WERI-Rb-1 (cell line): ENCODE measurements around the gene MPEG1.

Experiments used
- DNase-seq: peaks from one replicate; pipeline ENCODE4 v3.0.0-alpha.2; 2020
- H3K27ac ChIP-seq: fragments of 250-450 bp; sonication (Bioruptor Pico); 2 replicates; pipeline ENCODE4 v1.5.1; 2020; ENCODE audit warnings: mild to moderate bottlenecking, moderate library complexity
- H3K27me3 ChIP-seq: fragments of 250-450 bp; sonication (Bioruptor Pico); 2 replicates; pipeline ENCODE4 v1.5.1; 2021; ENCODE audit warnings: mild to moderate bottlenecking, low read depth, moderate library complexity; ENCODE audit not compliant: insufficient read depth, severe bottlenecking
- H3K36me3 ChIP-seq: fragments of 250-450 bp; sonication (Bioruptor Pico); 2 replicates; pipeline ENCODE4 v1.5.1; 2020; ENCODE audit warnings: mild to moderate bottlenecking, moderate library complexity
- H3K4me3 ChIP-seq: 2 replicates; pipeline ENCODE4 v1.5.1; 2011; ENCODE audit warnings: low read depth, mild to moderate bottlenecking, control low read depth, low read length
- H3K9me3 ChIP-seq: fragments of 250-450 bp; sonication (Bioruptor Pico); 2 replicates; pipeline ENCODE4 v1.5.1; 2021; ENCODE audit warnings: mild to moderate bottlenecking, moderate library complexity; ENCODE audit not compliant: severe bottlenecking
- CTCF ChIP-seq: IDR thresholded peaks from 2 replicates; pipeline ENCODE4 v1.5.1; 2011; ENCODE audit warnings: low read depth, mild to moderate bottlenecking, control low read depth, inconsistent platforms, low read length

MPEG1 gene

GRCh38 chr11:59255281-59255680, 42.6 kb upstream of the MPEG1 start:
- peaks cover 74% of the 10 kb centered on the region for H3K27me3 ChIP-seq
- no peak for TF ChIP-seq CTCF
- no peaks in the 10 kb centered on the region for H3K9me3 ChIP-seq
- no peak overlapping the region for H3K4me3 ChIP-seq
- no peak for DNase-seq
- no peak overlapping the region for H3K27ac ChIP-seq
- no peaks in the 10 kb centered on the region for H3K36me3 ChIP-seq

GRCh38 chr11:59254286-59254685, 41.6 kb upstream of the MPEG1 start:
- no peak for DNase-seq
- Histone ChIP-seq H3K27ac (no peak overlapping the region), H3K9me3 (no peaks in the 10 kb centered on the region), H3K36me3 (no peaks in the 10 kb centered on the region), H3K27me3 (peaks cover 76% of the 10 kb centered on the region), H3K4me3 (no peak overlapping the region)
- TF ChIP-seq CTCF: no peak

GRCh38 chr11:59253001-59253400, 40.3 kb upstream of the MPEG1 start:
- TF ChIP-seq CTCF: no peak
- no peak for DNase-seq
- Histone ChIP-seq H3K9me3 (no peaks in the 10 kb centered on the region), H3K36me3 (no peaks in the 10 kb centered on the region), H3K27me3 (peaks cover 73% of the 10 kb centered on the region), H3K27ac (no peak overlapping the region), H3K4me3 (no peak overlapping the region)

- DNase-seq: no peak
- Histone ChIP-seq H3K9me3 (no peaks in the 10 kb centered on the region), H3K27me3 (peaks cover 70% of the 10 kb centered on the region), H3K4me3 (no peak overlapping the region), H3K27ac (no peak overlapping the region), H3K36me3 (no peaks in the 10 kb centered on the region)
- TF ChIP-seq CTCF: no peak
These were observed 36.8 kb upstream of the MPEG1 start for GRCh38 chr11:59249535-59249934.

- DNase-seq: no peak
- Histone ChIP-seq H3K4me3 (no peak overlapping the region), H3K27me3 (peaks cover 65% of the 10 kb centered on the region), H3K36me3 (no peaks in the 10 kb centered on the region), H3K9me3 (no peaks in the 10 kb centered on the region), H3K27ac (no peak overlapping the region)
- TF ChIP-seq CTCF: no peak
These were observed 35.0 kb upstream of the MPEG1 start for GRCh38 chr11:59247531-59248227.

GRCh38 chr11:59243633-59244032, 30.9 kb upstream of the MPEG1 start:
- Histone ChIP-seq H3K36me3 (no peaks in the 10 kb centered on the region), H3K4me3 (no peak overlapping the region), H3K9me3 (peaks cover 4% of the 10 kb centered on the region), H3K27ac (no peak overlapping the region), H3K27me3 (peaks cover 30% of the 10 kb centered on the region)
- DNase-seq: no peak
- TF ChIP-seq CTCF: no peak
